Loucy (cell line): ENCODE data around the gene ADARB2.

Experiments
- H2AFZ ChIP-seq: fragments of 200-600 bp; sonication (generic); 2 replicates; pipeline ENCODE4 v1.6.0; 2016; ENCODE audit warnings: antibody characterized with exemption, mild to moderate bottlenecking, low read length, moderate library complexity
- H3F3A ChIP-seq: fragments of 200-600 bp; 2 replicates; pipeline ENCODE4 v1.6.0; 2016; ENCODE audit warnings: antibody characterized with exemption, low read depth, mild to moderate bottlenecking
- H3K27me3 ChIP-seq: fragments of 200-600 bp; sonication (generic); 2 replicates; pipeline ENCODE4 v1.6.1; 2014; ENCODE audit warnings: low read length, mild to moderate bottlenecking; ENCODE audit not compliant: insufficient read depth, poor library complexity, severe bottlenecking
- H3K36me3 ChIP-seq: fragments of 200-600 bp; sonication (generic); 2 replicates; pipeline ENCODE4 v1.6.1; 2016; ENCODE audit warnings: low read length; ENCODE audit not compliant: insufficient read depth
- H3K4me1 ChIP-seq: fragments of 200-600 bp; sonication (generic); 2 replicates; pipeline ENCODE4 v1.5.1; 2014; ENCODE audit warnings: low read length, mild to moderate bottlenecking; ENCODE audit not compliant: insufficient read depth, poor library complexity, severe bottlenecking
- H3K4me2 ChIP-seq: fragments of 200-600 bp; sonication (generic); 2 replicates; pipeline ENCODE4 v1.6.0; 2014; ENCODE audit warnings: antibody characterized with exemption, low read length, low read depth, mild to moderate bottlenecking; ENCODE audit not compliant: poor library complexity, severe bottlenecking
- H3K4me3 ChIP-seq: fragments of 200-600 bp; sonication (generic); 2 replicates; pipeline ENCODE4 v1.5.1; 2014; ENCODE audit warnings: low read length, mild to moderate bottlenecking, mixed read lengths; ENCODE audit not compliant: poor library complexity, severe bottlenecking
- H3K79me2 ChIP-seq: fragments of 200-600 bp; sonication (generic); 2 replicates; pipeline ENCODE4 v1.6.1; 2014; ENCODE audit warnings: low read length; ENCODE audit not compliant: insufficient read depth
- H3K9ac ChIP-seq: fragments of 200-600 bp; sonication (generic); 2 replicates; pipeline ENCODE4 v1.6.0; 2014; ENCODE audit warnings: mild to moderate bottlenecking, low read depth, low read length, moderate library complexity; ENCODE audit not compliant: poor library complexity, severe bottlenecking
- H3K9me2 ChIP-seq: fragments of 200-600 bp; sonication (generic); replicated peaks from 2 replicates; pipeline ENCODE4 v1.6.1; 2016; ENCODE audit warnings: low read depth, low read length, mixed read lengths
- H3K9me3 ChIP-seq: fragments of 200-600 bp; sonication (generic); 2 replicates; pipeline ENCODE4 v1.6.1; 2014; ENCODE audit warnings: mild to moderate bottlenecking, antibody characterized with exemption, low read length, low read depth; ENCODE audit not compliant: insufficient read depth
- H4K20me1 ChIP-seq: fragments of 200-600 bp; sonication (generic); 2 replicates; pipeline ENCODE4 v1.6.0; 2014; ENCODE audit warnings: antibody characterized with exemption, low read length, mild to moderate bottlenecking; ENCODE audit not compliant: insufficient read depth, poor library complexity, severe bottlenecking
- CTCF ChIP-seq: fragments of 200-600 bp; sonication (generic); conservative IDR thresholded peaks from 2 replicates; pipeline ENCODE4 v1.5.1; 2014; ENCODE audit warnings: mild to moderate bottlenecking, antibody characterized with exemption, low read length
- EZH2phosphoT487 ChIP-seq: fragments of 200-600 bp; IDR thresholded peaks from 2 replicates; pipeline ENCODE4 v1.6.1; 2018; ENCODE audit warnings: antibody characterized with exemption, mild to moderate bottlenecking, moderate library complexity, borderline replicate concordance

The ADARB2 gene

GRCh38 chr10:1706256-1706655 is 31.1 kb downstream of the ADARB2 start:
- Histone ChIP-seq H3F3A (no peaks in the 10 kb centered on the region), H3K4me3 (no peak overlapping the region), H3K4me2 (no peak overlapping the region), H4K20me1 (no peaks in the 10 kb centered on the region), H3K9ac (no peak overlapping the region), H3K36me3 (no peaks in the 10 kb centered on the region), H2AFZ (no peak overlapping the region), H3K79me2 (no peaks in the 10 kb centered on the region), H3K9me2 (no peaks in the 10 kb centered on the region), H3K27me3 (peaks cover 73% of the 10 kb centered on the region), H3K9me3 (peaks cover 7% of the 10 kb centered on the region; the same call in 1 of the 2 replicates), H3K4me1 (no peaks in the 10 kb centered on the region)
- no peak for TF ChIP-seq CTCF
- no peak for TF ChIP-seq EZH2phosphoT487

- Histone ChIP-seq H3K27me3 (peaks cover 12% of the 10 kb centered on the region), H3K9ac (no peak overlapping the region), H3K9me2 (no peaks in the 10 kb centered on the region), H3K4me1 (no peaks in the 10 kb centered on the region), H2AFZ (no peak overlapping the region), H4K20me1 (no peaks in the 10 kb centered on the region), H3K4me3 (no peak overlapping the region), H3F3A (no peaks in the 10 kb centered on the region), H3K36me3 (no peaks in the 10 kb centered on the region), H3K79me2 (no peaks in the 10 kb centered on the region), H3K4me2 (no peak overlapping the region), H3K9me3 (0 out of 2 replicates have a peak, but pooled peaks cover 2% of the 10 kb centered on the region)
- TF ChIP-seq EZH2phosphoT487 (no peak), CTCF (0 out of 2 replicates have a peak, but pooled peaks have one; percentile 20)
These were observed 39.1 kb downstream of the ADARB2 start for GRCh38 chr10:1698185-1698584.

GRCh38 chr10:1696106-1696505 is 41.2 kb downstream of the ADARB2 start:
- Histone ChIP-seq H2AFZ (no peak overlapping the region), H3K9me2 (no peaks in the 10 kb centered on the region), H3K36me3 (no peaks in the 10 kb centered on the region), H3K27me3 (no peaks in the 10 kb centered on the region), H3F3A (no peaks in the 10 kb centered on the region), H3K4me3 (no peak overlapping the region), H3K9ac (no peak overlapping the region), H3K9me3 (no peaks in the 10 kb centered on the region), H3K79me2 (no peaks in the 10 kb centered on the region), H3K4me2 (no peak overlapping the region), H4K20me1 (no peaks in the 10 kb centered on the region), H3K4me1 (no peaks in the 10 kb centered on the region)
- TF ChIP-seq EZH2phosphoT487 (no peak), CTCF (no peak)
